ENCODE data around the gene ELMO1.

- TF ChIP-seq CTCF (IDR thresholded peaks at IDR 0.05) (no peak), POLR2A (IDR thresholded peaks at IDR 0.05) (no peak), EP300 (IDR thresholded peaks at IDR 0.05) (no peak)
Measured at GRCh38 chr7:37338966-37339365, 109.7 kb downstream of the ELMO1 start.

All from ovary (tissue), 3 donors.